Loucy (cell line): ENCODE data around the gene DAW1.
A peak's percentile ranks its signal among the peaks of the same experiment; 100 is the strongest.

ENCODE experiments used
- H2AFZ ChIP-seq: fragments of 200-600 bp; sonication (generic); 2 replicates; pipeline ENCODE4 v1.6.0; 2016; ENCODE audit warnings: antibody characterized with exemption, mild to moderate bottlenecking, low read length, moderate library complexity
- H3F3A ChIP-seq: fragments of 200-600 bp; 2 replicates; pipeline ENCODE4 v1.6.0; 2016; ENCODE audit warnings: antibody characterized with exemption, low read depth, mild to moderate bottlenecking
- H3K27me3 ChIP-seq: fragments of 200-600 bp; sonication (generic); 2 replicates; pipeline ENCODE4 v1.6.1; 2014; ENCODE audit warnings: low read length, mild to moderate bottlenecking; ENCODE audit not compliant: insufficient read depth, poor library complexity, severe bottlenecking
- H3K36me3 ChIP-seq: fragments of 200-600 bp; sonication (generic); 2 replicates; pipeline ENCODE4 v1.6.1; 2016; ENCODE audit warnings: low read length; ENCODE audit not compliant: insufficient read depth
- H3K4me1 ChIP-seq: fragments of 200-600 bp; sonication (generic); 2 replicates; pipeline ENCODE4 v1.5.1; 2014; ENCODE audit warnings: low read length, mild to moderate bottlenecking; ENCODE audit not compliant: insufficient read depth, poor library complexity, severe bottlenecking
- H3K4me2 ChIP-seq: fragments of 200-600 bp; sonication (generic); 2 replicates; pipeline ENCODE4 v1.6.0; 2014; ENCODE audit warnings: antibody characterized with exemption, low read length, low read depth, mild to moderate bottlenecking; ENCODE audit not compliant: poor library complexity, severe bottlenecking
- H3K4me3 ChIP-seq: fragments of 200-600 bp; sonication (generic); 2 replicates; pipeline ENCODE4 v1.5.1; 2014; ENCODE audit warnings: low read length, mild to moderate bottlenecking, mixed read lengths; ENCODE audit not compliant: poor library complexity, severe bottlenecking
- H3K79me2 ChIP-seq: fragments of 200-600 bp; sonication (generic); 2 replicates; pipeline ENCODE4 v1.6.1; 2014; ENCODE audit warnings: low read length; ENCODE audit not compliant: insufficient read depth
- H3K9ac ChIP-seq: fragments of 200-600 bp; sonication (generic); 2 replicates; pipeline ENCODE4 v1.6.0; 2014; ENCODE audit warnings: mild to moderate bottlenecking, low read depth, low read length, moderate library complexity; ENCODE audit not compliant: poor library complexity, severe bottlenecking
- H3K9me2 ChIP-seq: fragments of 200-600 bp; sonication (generic); replicated peaks from 2 replicates; pipeline ENCODE4 v1.6.1; 2016; ENCODE audit warnings: low read depth, low read length, mixed read lengths
- H3K9me3 ChIP-seq: fragments of 200-600 bp; sonication (generic); 2 replicates; pipeline ENCODE4 v1.6.1; 2014; ENCODE audit warnings: mild to moderate bottlenecking, antibody characterized with exemption, low read length, low read depth; ENCODE audit not compliant: insufficient read depth
- H4K20me1 ChIP-seq: fragments of 200-600 bp; sonication (generic); 2 replicates; pipeline ENCODE4 v1.6.0; 2014; ENCODE audit warnings: antibody characterized with exemption, low read length, mild to moderate bottlenecking; ENCODE audit not compliant: insufficient read depth, poor library complexity, severe bottlenecking
- CTCF ChIP-seq: fragments of 200-600 bp; sonication (generic); conservative IDR thresholded peaks from 2 replicates; pipeline ENCODE4 v1.5.1; 2014; ENCODE audit warnings: mild to moderate bottlenecking, antibody characterized with exemption, low read length
- EZH2phosphoT487 ChIP-seq: fragments of 200-600 bp; IDR thresholded peaks from 2 replicates; pipeline ENCODE4 v1.6.1; 2018; ENCODE audit warnings: antibody characterized with exemption, mild to moderate bottlenecking, moderate library complexity, borderline replicate concordance

Gene DAW1

DNA sequence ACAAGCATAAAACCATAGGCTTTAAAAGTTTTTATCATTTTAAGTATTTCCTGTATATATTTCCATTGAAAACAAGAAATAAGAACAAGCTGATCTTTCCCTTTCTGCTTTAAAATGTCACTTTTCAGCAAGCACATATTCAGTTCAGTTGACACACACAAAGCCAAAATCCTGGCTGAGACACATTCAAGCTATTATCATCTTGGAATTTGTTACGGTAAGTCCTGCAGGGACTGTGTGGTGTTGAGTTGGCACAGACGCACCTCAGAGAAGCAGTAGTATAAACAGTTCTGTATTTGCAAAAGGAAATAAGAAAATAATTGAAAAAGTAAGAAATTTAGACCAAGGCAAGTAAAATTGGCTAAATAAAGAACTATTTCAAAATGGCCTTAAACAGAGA lies 10.4 kb upstream of the DAW1 start:
- Histone ChIP-seq H3K9ac (no peak overlapping the region), H3K4me3 (no peak overlapping the region), H3K36me3 (no peaks in the 10 kb centered on the region), H3K4me1 (no peaks in the 10 kb centered on the region), H3K4me2 (no peak overlapping the region), H3K9me3 (no peaks in the 10 kb centered on the region), H4K20me1 (no peaks in the 10 kb centered on the region), H3K9me2 (no peaks in the 10 kb centered on the region), H3K27me3 (no peaks in the 10 kb centered on the region), H3F3A (no peaks in the 10 kb centered on the region), H3K79me2 (no peaks in the 10 kb centered on the region), H2AFZ (no peak overlapping the region)
- no peak for TF ChIP-seq EZH2phosphoT487
- no peak for TF ChIP-seq CTCF

GRCh38 chr2:227862227-227862740 lies 9.1 kb upstream of the DAW1 start:
- Histone ChIP-seq H3K36me3 (no peaks in the 10 kb centered on the region), H3K79me2 (no peaks in the 10 kb centered on the region), H3F3A (no peaks in the 10 kb centered on the region), H3K9me2 (no peaks in the 10 kb centered on the region), H3K4me2 (no peak overlapping the region), H2AFZ (no peak overlapping the region), H3K9me3 (no peaks in the 10 kb centered on the region), H3K27me3 (no peaks in the 10 kb centered on the region), H3K9ac (no peak overlapping the region), H3K4me1 (no peaks in the 10 kb centered on the region), H3K4me3 (no peak overlapping the region), H4K20me1 (no peaks in the 10 kb centered on the region)
- peak; percentile 72 for TF ChIP-seq CTCF
- TF ChIP-seq EZH2phosphoT487, result no peak

DNA sequence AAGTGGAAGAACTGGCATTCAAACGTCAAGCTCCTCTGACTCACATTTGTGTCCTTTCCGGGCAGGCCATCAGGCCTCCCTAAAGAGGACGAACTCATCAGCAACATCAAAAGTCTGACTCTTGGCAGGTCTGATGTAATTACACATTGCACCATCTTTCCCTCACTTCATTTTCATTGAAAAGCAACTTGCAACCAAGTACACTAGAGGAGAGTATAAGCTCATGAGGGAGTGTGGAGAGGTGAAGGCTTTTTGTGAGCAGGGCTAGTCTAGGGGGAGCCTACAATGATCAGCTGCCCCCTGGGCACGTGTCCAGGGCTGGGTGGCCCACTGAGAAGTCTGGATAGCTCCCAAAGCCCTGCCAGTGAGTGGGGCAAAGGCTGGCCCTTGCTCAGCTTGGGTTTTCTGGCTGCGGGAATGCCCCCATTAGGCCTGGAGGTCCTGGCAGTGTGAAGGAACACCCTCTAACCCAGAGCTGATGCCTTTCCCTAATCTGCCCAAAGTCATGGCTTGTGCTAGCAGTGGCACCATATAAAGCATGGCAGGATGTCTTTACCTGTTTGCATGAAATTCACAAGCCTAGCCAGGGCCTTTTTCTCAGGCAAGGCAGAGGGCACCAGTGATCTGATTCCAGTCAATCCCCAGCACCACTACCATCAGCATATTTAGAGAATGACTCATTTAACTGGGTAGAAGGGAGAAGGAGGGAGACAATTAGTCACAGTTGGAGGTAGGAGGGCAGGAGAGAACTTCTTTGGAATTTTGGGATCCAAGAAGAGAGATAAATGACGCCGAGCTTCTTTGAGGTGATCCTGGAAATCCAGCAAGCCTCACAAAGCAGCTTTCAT lies 8.5 kb upstream of the DAW1 start:
- Histone ChIP-seq H3K4me1 (no peaks in the 10 kb centered on the region), H3F3A (no peaks in the 10 kb centered on the region), H3K9ac (no peak overlapping the region), H4K20me1 (no peaks in the 10 kb centered on the region), H2AFZ (no peak overlapping the region), H3K36me3 (no peaks in the 10 kb centered on the region), H3K9me2 (no peaks in the 10 kb centered on the region), H3K4me2 (no peak overlapping the region), H3K4me3 (no peak overlapping the region), H3K79me2 (no peaks in the 10 kb centered on the region), H3K27me3 (no peaks in the 10 kb centered on the region), H3K9me3 (no peaks in the 10 kb centered on the region)
- TF ChIP-seq CTCF (no peak), EZH2phosphoT487 (no peak)
